Measurements from ENCODE around the gene FBXW8.

FBXW8 gene

GRCh38 chr12:116922194-116922897 lies 11.6 kb downstream of the FBXW8 start:
- no peak for TF ChIP-seq CTCF (IDR thresholded peaks at IDR 0.05; ENCODE audit: low read depth, low read length, missing control alignments)
- DNase-seq (ENCODE audit: low read depth): peak; percentile 65
- no peak overlapping the region for H3K4me3 ChIP-seq (ENCODE audit: low read depth, low read length)

GRCh38 chr12:116924558-116925453 lies 14.1 kb downstream of the FBXW8 start:
- peak; percentile 62 for DNase-seq (ENCODE audit: low read depth)
- H3K4me3 ChIP-seq (ENCODE audit: low read depth, low read length): no peak overlapping the region
- TF ChIP-seq CTCF (IDR thresholded peaks at IDR 0.05; ENCODE audit: low read depth, low read length, missing control alignments): no peak

- H3K4me3 ChIP-seq (ENCODE audit: low read depth, low read length): no peak overlapping the region
- no peak for TF ChIP-seq CTCF (IDR thresholded peaks at IDR 0.05; ENCODE audit: low read depth, low read length, missing control alignments)
- no peak for DNase-seq (ENCODE audit: low read depth)
These were observed 15.8 kb downstream of the FBXW8 start for GRCh38 chr12:116926283-116927243.

GRCh38 chr12:116927244-116927940 lies 16.6 kb downstream of the FBXW8 start:
- DNase-seq (ENCODE audit: low read depth): no peak
- no peak for TF ChIP-seq CTCF (IDR thresholded peaks at IDR 0.05; ENCODE audit: low read depth, low read length, missing control alignments)
- H3K4me3 ChIP-seq (ENCODE audit: low read depth, low read length): no peak overlapping the region

- no peak for DNase-seq (ENCODE audit: low read depth)
- TF ChIP-seq CTCF (IDR thresholded peaks at IDR 0.05; ENCODE audit: low read depth, low read length, missing control alignments): no peak
- H3K4me3 ChIP-seq (ENCODE audit: low read depth, low read length): no peak overlapping the region
These were observed 17.8 kb downstream of the FBXW8 start for GRCh38 chr12:116928504-116928903.

GRCh38 chr12:116929885-116930284 lies 19.1 kb downstream of the FBXW8 start:
- no peak for TF ChIP-seq CTCF (IDR thresholded peaks at IDR 0.05; ENCODE audit: low read depth, low read length, missing control alignments)
- no peak overlapping the region for H3K4me3 ChIP-seq (ENCODE audit: low read depth, low read length)
- DNase-seq (ENCODE audit: low read depth): no peak

All from GM12864 (cell line).